Naive thymus-derived CD8-positive, alpha-beta T cell (primary cell): ENCODE measurements around the gene IL2RA. TPM values are rescaled to one million over a fixed set of nuclear protein-coding genes. Genes with fewer than 3 reads are reported as not detected.
A peak's percentile ranks its signal among the peaks of the same experiment; 100 is the strongest.

ENCODE experiments used
- ATAC-seq, 2 donors: fragments of 150-1000 bp; cut with Tn5 transposase in 1 of 2; sonication (Bioruptor Pico), chemical (Tn5 transposase) in 1 of 2; 1 replicate in 1 of 2; 2 replicates in 1 of 2; pipeline ENCODE4 v1.10.0; 2021; ENCODE audit warnings: mild to moderate bottlenecking in 2 of 2, moderate library complexity in 2 of 2
- POLR2A ChIA-PET: fragments of 350-600 bp; sonication (Branson Sonifier 250); formaldehyde crosslinking; loops from one replicate; lab custom pipeline; 2021; ENCODE audit warnings: antibody characterized with exemption; lab: Charles Lee
- DNase-seq, 10 donors: peaks; one replicate each; pipeline versions ENCODE4 v3.0.0 to v3.0.0-alpha.2; 2020 to 2022
- H3K27ac Mint-ChIP-seq, 10 donors: one replicate each; pipeline ENCODE4 v1.8.0; 2020 to 2022; ENCODE audit warnings: mild to moderate bottlenecking in 10 of 10, mixed read lengths in 10 of 10, moderate library complexity in 4 of 10, inconsistent platforms in 1 of 10
- H3K27me3 Mint-ChIP-seq, 5 donors: one replicate each; pipeline ENCODE4 v1.8.0; 2021 to 2022; ENCODE audit warnings: mixed read lengths in 5 of 5
- H3K36me3 Mint-ChIP-seq, 3 donors: one replicate each; pipeline ENCODE4 v1.8.0; 2020 to 2022; ENCODE audit warnings: mixed read lengths in 3 of 3, mild to moderate bottlenecking in 2 of 3, inconsistent platforms in 1 of 3
- H3K4me1 Mint-ChIP-seq, 4 donors: one replicate each; pipeline ENCODE4 v1.8.0; 2021 to 2022; ENCODE audit warnings: mixed read lengths in 4 of 4
- H3K4me3 Mint-ChIP-seq, 10 donors: one replicate each; pipeline ENCODE4 v1.8.0; 2020 to 2022; ENCODE audit warnings: mild to moderate bottlenecking in 10 of 10, mixed read lengths in 10 of 10, moderate library complexity in 6 of 10, inconsistent platforms in 1 of 10
- H3K9me3 Mint-ChIP-seq, 9 donors: one replicate each; pipeline ENCODE4 v1.8.0; 2020 to 2022; ENCODE audit warnings: mixed read lengths in 9 of 9, mild to moderate bottlenecking in 3 of 9, inconsistent platforms in 1 of 9, moderate library complexity in 1 of 9
- polyA plus RNA-seq, 3 donors: library from polyadenylated mRNA; unstranded; fragments of 300-500 nt; fragmentation: Illumina TruSeq; gene quantifications; one replicate each; pipeline ENCODE4 v1.2.3, GENCODE V29; 2021
- total RNA-seq, 8 experiments: library from RNA in 2 of 8; stranded (reverse) in 2 of 8; gene quantifications; one replicate each; pipeline ENCODE4 v1.2.3 and lab custom pipeline; 2021 to 2026

The IL2RA gene
- total and polyA plus RNA-seq, 5 experiments from 2014 or later, result 0.07 to 1.4 (median 0.25) TPM

DNA sequence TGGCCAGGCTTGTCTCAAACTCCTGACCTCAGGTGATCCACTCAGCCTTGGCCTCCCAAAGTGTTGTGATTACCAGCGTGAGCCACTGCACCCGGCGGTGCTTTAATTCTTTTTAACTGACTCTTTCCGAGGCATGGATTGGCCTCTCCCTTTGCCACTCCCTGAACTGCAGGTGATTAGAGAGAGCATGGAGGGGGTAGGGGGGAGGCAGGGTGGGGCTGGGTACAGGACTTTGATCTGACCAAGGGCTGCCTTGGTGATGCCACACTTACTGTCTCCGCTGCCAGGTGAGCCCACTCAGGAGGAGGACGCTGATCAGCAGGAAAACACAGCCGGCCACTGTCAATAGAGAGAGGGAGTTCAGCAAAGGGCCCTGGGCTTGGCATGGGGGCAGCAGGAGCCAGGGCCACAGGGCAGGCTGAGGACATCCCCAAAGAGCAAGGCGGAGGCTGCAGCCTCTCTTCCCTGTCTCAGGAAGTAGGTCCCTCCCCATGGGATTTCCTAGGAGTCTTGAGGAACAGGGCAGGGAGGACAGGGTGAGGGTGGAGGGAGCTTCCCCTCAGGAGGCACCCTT, 44.3 kb downstream of the IL2RA start:
- H3K27me3 Mint-ChIP-seq, result peaks cover 0 to 3% (median 0%) of the 10 kb centered on the region in 5 donors
- no peaks in the 10 kb centered on the region for H3K36me3 Mint-ChIP-seq
- POLR2A ChIA-PET, result interaction anchor here (0.8 to 1.4 kb wide), 2 partner anchors 26 to 33 kb away, joined by 3 to 11 read pairs; no protein-coding TSS in a partner anchor
- H3K4me1 Mint-ChIP-seq, result peaks cover 10 to 16% (median 12%) of the 10 kb centered on the region in 4 donors
- H3K4me3 Mint-ChIP-seq, result no peak overlapping the region
- no peak for ATAC-seq
- no peak for DNase-seq
- peak overlapping the region in 1 of 10 donors; percentile 47 for H3K27ac Mint-ChIP-seq
- no peaks in the 10 kb centered on the region for H3K9me3 Mint-ChIP-seq

DNA sequence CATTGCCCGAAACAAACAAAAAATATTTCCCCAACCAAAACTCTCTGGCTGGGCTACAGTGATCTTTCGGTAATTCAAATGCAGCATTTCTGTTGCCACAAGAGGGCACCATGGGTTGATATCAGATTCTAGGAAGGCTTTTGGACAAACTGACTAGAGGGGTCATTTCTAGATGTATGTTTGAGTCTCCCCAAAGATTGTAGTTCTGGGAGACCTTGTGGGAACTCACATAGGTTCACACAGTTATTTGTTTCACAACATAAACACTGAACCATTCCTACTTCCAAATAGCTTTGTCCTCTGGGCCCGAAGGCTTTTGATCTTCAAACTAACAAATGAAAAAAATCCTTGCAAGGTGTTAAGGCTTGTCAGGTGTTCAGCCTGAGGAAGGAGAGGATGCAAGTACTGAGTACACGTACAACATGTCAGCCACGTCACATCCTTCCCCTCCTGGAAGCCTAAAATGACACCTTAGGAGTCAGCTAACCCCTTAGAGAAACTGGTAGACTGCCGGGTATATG, 47.9 kb downstream of the IL2RA start:
- Mint-ChIP-seq H3K4me1 (peaks cover 7 to 13% (median 12%) of the 10 kb centered on the region in 4 donors), H3K9me3 (no peaks in the 10 kb centered on the region), H3K27ac (peak overlapping the region; percentile 50 to 96 (median 93)), H3K27me3 (no peaks in the 10 kb centered on the region), H3K36me3 (no peaks in the 10 kb centered on the region), H3K4me3 (peak overlapping the region in 5 of 10 donors; percentile 2 to 51 (median 28))
- POLR2A ChIA-PET, result interaction anchor here (1.3 to 2.6 kb wide), 8 partner anchors 23 to 149 kb away, joined by 3 to 23 read pairs (median 6); partner anchors contain the start of gene RBM17
- ATAC-seq, result peak; percentile 98 to 100
- DNase-seq, result peak; percentile 23 to 81 (median 70)

DNA sequence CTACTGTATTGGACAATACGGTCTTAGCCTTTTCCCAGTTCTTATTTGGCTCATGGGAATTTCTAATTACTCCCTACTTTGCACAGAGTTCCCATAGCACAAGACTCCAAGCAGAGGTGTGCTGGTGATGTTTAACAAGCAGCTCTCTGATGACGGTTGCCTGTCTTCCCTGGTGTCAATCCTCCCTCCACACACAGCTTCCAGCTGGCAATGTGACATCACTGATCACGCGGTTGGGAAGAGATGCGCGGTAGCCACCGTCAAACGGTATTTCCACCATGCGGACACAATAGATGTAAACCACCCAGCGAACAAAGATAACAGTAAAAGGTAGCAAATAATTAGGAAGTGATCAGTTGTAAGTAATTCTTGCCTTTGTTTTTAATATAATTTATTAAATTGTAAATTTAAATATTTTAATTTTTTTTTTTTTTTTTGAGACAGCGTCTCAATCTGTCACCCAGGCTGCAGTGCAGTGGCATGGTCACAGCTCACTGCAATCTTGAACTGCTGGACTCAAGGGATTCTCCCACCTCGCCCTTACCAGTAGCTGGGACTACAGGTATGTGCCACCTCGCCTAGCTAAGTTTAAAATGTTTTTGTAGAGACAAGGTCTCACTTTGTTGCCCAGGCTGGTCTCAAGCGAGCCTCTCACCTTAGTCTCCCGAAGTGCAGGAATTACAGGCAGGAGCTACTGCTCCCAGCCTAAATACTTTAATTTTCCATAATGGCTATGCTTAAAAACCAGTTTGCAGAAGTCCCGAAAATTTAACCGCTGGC, 48.6 kb downstream of the IL2RA start:
- H3K36me3 Mint-ChIP-seq, result no peaks in the 10 kb centered on the region
- POLR2A ChIA-PET, result interaction anchor here (0.8 to 2.6 kb wide), 10 partner anchors 24 to 150 kb away, joined by 3 to 23 read pairs (median 4); partner anchors contain the start of gene RBM17

DNA sequence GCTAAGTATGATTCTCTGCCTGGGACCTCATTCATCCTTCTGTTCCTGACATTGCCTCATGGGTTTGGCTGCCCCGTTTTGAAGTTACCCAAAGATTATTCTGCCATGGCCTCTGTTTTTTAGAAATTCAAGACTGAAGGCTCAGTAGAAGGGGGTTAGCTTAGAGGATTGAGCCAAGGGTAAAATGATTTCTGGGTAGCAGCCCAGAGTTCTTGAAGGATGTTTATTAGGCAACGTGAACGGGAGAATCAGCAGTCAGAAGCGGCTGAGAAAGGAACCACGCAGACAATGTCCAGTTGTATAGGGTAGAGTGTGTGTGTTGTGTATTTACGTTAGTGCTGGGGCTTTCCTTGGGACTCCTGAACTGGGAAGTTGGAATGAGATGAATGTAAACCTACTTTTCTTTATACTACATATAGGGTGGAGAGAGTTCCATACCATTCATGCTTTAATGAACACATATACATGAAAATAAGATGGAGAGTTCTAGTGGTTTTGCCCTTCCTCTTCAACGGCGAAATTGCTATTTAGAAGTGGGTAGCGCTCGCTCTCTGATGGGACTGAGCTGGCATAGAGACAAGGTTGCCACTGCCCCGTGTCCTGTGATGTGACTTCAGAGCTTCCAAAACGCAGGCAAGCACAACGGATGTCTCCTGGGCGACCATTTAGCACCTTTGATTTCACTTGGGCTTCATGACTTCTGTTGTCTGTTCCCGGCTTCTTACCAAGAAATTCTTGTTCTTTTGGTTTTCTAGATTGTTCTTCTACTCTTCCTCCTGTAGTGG, 49.9 kb downstream of the IL2RA start:
- POLR2A ChIA-PET, result interaction anchor here (0.5 to 1.2 kb wide), 2 partner anchors 72 to 390 kb away, joined by 3 to 4 read pairs; no protein-coding TSS in a partner anchor
- Mint-ChIP-seq H3K27ac (peak overlapping the region in 1 of 10 donors; percentile 26), H3K9me3 (peaks cover 0 to 4% (median 0%) of the 10 kb centered on the region in 9 donors), H3K27me3 (peaks cover 0 to 3% (median under 1%) of the 10 kb centered on the region in 5 donors), H3K4me3 (no peak overlapping the region), H3K4me1 (peaks cover 4 to 13% (median 12%) of the 10 kb centered on the region in 4 donors), H3K36me3 (peaks cover 0 to 10% (median 0%) of the 10 kb centered on the region in 3 donors)
- ATAC-seq (no peak), DNase-seq (no peak)

More for the DNA sequence above, 48.6 kb downstream of the IL2RA start:
- Mint-ChIP-seq H3K4me1 (peaks cover 4 to 13% (median 12%) of the 10 kb centered on the region in 4 donors), H3K9me3 (peaks cover 0 to 2% (median 0%) of the 10 kb centered on the region in 9 donors), H3K27ac (peak overlapping the region in 9 of 10 donors; percentile 24 to 96 (median 93)), H3K27me3 (peaks cover 0 to 2% (median 0%) of the 10 kb centered on the region in 5 donors), H3K4me3 (peak overlapping the region in 1 of 10 donors; percentile 42)
- DNase-seq (no peak), ATAC-seq (no peak)

DNA sequence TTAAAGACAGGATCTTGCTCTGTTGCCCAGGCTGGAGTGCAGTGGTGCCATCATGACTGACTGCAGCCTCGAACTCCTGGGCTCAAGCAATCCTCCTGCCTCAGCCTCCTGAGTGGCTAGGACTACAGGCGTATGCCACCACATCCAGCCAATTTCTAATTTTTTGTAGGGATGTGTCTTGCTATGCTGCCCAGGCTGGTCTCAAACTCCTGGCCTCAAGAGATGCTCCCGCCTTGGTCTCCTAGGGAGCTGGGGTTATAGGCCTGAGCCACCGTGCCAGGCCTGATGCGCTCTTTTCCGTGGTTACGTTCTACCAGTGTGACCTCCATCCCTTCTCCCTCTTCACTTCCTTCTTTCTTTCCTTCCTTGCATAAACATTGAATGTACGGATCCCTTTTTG, 50.6 kb downstream of the IL2RA start:
- H3K27ac Mint-ChIP-seq, result peak overlapping the region in 2 of 10 donors; percentile 29 to 41
- ATAC-seq (no peak), DNase-seq (no peak)
- POLR2A ChIA-PET, result no interaction called here
- H3K9me3 Mint-ChIP-seq, result peaks cover 0 to 12% (median 2%) of the 10 kb centered on the region in 9 donors
- peaks cover 0 to 17% (median 0%) of the 10 kb centered on the region in 3 donors for H3K36me3 Mint-ChIP-seq
- H3K27me3 Mint-ChIP-seq, result peaks cover 0 to 8% (median 3%) of the 10 kb centered on the region in 5 donors
- H3K4me1 Mint-ChIP-seq, result peaks cover 4 to 13% (median 12%) of the 10 kb centered on the region in 4 donors
- H3K4me3 Mint-ChIP-seq, result no peak overlapping the region

DNA sequence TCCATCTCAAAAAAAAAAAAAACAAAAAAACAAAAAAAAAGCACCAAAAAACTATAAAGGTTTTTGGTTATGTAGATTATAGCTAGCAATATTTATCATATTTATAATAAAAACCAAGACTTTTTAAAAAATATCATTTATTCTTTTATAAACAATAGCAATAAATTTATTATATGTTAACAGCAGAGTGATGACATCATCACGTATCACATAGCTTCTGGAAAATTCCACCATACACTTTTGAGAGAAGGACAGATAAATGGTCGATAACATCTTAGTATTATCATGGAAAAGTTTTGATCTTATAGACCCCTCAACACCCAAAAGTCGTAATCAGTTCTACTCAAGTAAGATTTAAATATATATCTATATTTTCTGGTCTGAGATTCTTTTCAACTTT, 51.6 kb downstream of the IL2RA start:
- DNase-seq, result no peak
- Mint-ChIP-seq H3K27ac (no peak overlapping the region), H3K36me3 (peaks cover 0 to 17% (median 0%) of the 10 kb centered on the region in 3 donors), H3K9me3 (peaks cover 0 to 13% (median 2%) of the 10 kb centered on the region in 9 donors), H3K4me1 (peaks cover 4 to 13% (median 12%) of the 10 kb centered on the region in 4 donors), H3K27me3 (peaks cover 0 to 15% (median 3%) of the 10 kb centered on the region in 5 donors), H3K4me3 (no peak overlapping the region)
- POLR2A ChIA-PET, result no interaction called here
- no peak for ATAC-seq

DNA sequence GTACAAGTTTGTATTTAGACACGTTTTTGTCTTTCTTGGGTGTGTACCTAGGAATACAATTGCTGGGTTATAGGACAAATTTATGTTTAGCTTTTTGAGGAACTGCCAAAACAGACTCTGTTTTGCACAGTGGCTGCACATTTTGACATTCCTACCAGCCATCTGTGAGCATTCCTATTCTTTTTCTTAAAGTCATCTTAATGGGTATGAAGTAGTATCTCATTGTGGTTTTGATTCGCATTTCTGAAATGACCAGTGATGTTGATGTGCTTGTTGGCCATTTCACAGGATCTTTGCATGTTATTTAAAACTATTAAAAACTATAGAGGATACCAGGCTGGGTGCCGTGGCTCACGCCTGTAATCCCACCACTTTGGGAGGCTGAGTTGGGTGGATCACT, 52.2 kb downstream of the IL2RA start:
- DNase-seq (no peak), ATAC-seq (no peak)
- Mint-ChIP-seq H3K4me3 (no peak overlapping the region), H3K9me3 (peaks cover 0 to 13% (median 2%) of the 10 kb centered on the region in 9 donors), H3K4me1 (peaks cover 4 to 12% (median 11%) of the 10 kb centered on the region in 4 donors), H3K36me3 (peaks cover 0 to 17% (median 0%) of the 10 kb centered on the region in 3 donors), H3K27ac (no peak overlapping the region), H3K27me3 (peaks cover 0 to 15% (median 3%) of the 10 kb centered on the region in 5 donors)
- POLR2A ChIA-PET, result no interaction called here

DNA sequence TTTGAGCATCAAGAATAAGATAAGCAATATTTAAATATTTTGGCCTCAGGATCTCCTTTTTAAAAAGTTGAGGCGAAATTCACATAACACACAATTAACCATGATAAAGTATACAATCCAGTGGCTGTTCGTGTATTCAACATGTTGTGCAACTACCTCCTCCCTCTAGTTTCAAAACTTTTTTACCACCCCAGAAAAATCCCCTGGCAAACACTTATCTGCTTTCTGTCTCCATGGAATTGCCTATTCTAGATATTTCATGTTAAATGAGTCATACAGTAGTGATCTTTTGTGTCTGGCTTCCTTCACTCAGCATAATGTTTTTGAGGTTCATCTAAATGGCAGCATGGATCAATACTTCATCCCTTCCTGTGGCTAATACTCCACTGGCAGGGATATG, 53.0 kb downstream of the IL2RA start:
- ATAC-seq (no peak), DNase-seq (no peak)
- H3K27ac Mint-ChIP-seq, result no peak overlapping the region
- H3K4me3 Mint-ChIP-seq, result no peak overlapping the region
- peaks cover 0 to 15% (median 3%) of the 10 kb centered on the region in 5 donors for H3K27me3 Mint-ChIP-seq
- H3K4me1 Mint-ChIP-seq, result peaks cover 0 to 4% (median 3%) of the 10 kb centered on the region in 4 donors
- peaks cover 0 to 17% (median 0%) of the 10 kb centered on the region in 3 donors for H3K36me3 Mint-ChIP-seq
- peaks cover 0 to 13% (median 2%) of the 10 kb centered on the region in 9 donors for H3K9me3 Mint-ChIP-seq
- POLR2A ChIA-PET, result no interaction called here

DNA sequence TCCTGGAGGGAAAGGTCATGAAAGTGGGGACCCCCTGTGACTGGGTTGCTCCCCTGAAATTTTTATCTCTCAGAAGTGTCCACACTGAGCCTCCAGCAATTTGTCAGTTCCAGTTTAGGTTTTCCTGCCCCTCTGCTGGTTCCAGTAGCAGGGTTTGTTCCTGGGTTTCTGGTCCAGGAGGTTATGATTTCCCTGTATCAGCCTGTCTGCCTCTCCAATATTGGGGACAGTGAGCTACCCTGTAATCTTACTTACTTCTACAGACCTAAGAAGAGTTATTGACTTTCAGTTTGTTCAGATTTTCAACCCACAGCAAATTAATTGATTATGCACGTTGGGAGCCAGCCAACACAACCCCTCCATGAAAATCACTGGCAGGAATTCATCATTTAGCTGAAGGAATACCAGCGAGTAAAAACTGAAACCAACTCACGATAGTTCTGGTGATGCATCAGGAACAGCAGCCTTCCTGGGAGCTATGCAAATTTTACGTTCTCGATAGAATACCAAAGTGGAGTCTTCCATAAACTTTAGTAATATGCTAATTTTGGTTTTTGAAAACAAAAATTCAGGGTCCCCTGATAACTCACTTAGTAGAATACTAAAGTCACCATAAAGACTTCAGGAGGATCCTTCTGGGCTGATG, 53.5 kb downstream of the IL2RA start:
- Mint-ChIP-seq H3K4me3 (no peak overlapping the region), H3K9me3 (peaks cover 0 to 13% (median 2%) of the 10 kb centered on the region in 9 donors), H3K36me3 (peaks cover 0 to 17% (median 0%) of the 10 kb centered on the region in 3 donors), H3K4me1 (peaks cover 0 to 1% (median 0%) of the 10 kb centered on the region in 4 donors), H3K27me3 (peaks cover 0 to 15% (median 3%) of the 10 kb centered on the region in 5 donors), H3K27ac (no peak overlapping the region)
- no peak for ATAC-seq
- POLR2A ChIA-PET, result no interaction called here
- DNase-seq, result no peak

DNA sequence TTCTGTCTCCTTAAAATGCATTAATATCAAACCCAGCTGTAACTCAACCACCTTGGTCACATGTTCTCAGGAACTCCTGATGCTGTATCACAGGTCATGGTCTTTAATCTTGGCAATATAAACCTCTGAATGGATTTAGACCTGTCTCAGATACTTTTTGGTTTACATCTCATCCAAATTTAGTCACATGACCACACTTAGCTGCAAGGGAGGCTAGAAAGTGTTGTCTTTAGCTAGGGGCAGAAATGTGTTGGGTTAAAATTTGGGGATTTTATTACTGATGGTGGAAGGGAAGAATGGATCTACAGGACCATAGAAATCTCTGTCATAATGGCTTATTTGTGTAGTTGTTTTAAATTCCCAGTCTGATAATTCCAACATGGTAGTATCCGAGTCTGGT, 55.2 kb downstream of the IL2RA start:
- H3K4me3 Mint-ChIP-seq, result no peak overlapping the region
- H3K4me1 Mint-ChIP-seq, result peaks cover 0 to 2% (median 1%) of the 10 kb centered on the region in 4 donors
- peaks cover 0 to 13% (median 2%) of the 10 kb centered on the region in 9 donors for H3K9me3 Mint-ChIP-seq
- ATAC-seq (no peak), DNase-seq (no peak)
- H3K27me3 Mint-ChIP-seq, result peaks cover 0 to 15% (median 3%) of the 10 kb centered on the region in 5 donors
- H3K27ac Mint-ChIP-seq, result peak overlapping the region in 1 of 10 donors; percentile 36
- POLR2A ChIA-PET, result no interaction called here
- H3K36me3 Mint-ChIP-seq, result peaks cover 0 to 17% (median 0%) of the 10 kb centered on the region in 3 donors

DNA sequence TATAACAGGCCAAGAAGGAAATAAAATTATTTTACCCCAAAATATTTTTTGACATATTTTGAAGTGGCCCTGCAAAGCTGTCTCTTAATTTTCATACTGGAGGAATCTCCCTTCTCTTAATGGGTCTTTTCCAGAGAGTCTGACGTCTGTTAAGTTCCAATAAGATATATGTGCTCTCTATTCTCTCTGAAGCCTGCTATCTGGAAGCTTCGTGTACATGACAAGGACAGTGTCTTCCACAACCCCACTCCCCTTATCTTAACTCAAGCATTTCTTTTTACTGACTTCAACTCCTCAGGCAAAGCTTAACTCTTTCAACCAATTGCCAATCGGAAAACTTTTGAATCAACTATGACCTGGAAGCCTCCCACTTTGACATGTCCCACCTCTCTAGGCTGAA, 55.6 kb downstream of the IL2RA start:
- peaks cover 0 to 17% (median 0%) of the 10 kb centered on the region in 3 donors for H3K36me3 Mint-ChIP-seq
- H3K4me3 Mint-ChIP-seq, result no peak overlapping the region
- H3K27ac Mint-ChIP-seq, result peak overlapping the region in 1 of 10 donors; percentile 36
- no peak for ATAC-seq
- H3K27me3 Mint-ChIP-seq, result peaks cover 0 to 15% (median 3%) of the 10 kb centered on the region in 5 donors
- no peak for DNase-seq
- H3K4me1 Mint-ChIP-seq, result peaks cover 0 to 4% (median 2%) of the 10 kb centered on the region in 4 donors
- H3K9me3 Mint-ChIP-seq, result peaks cover 0 to 13% (median 2%) of the 10 kb centered on the region in 9 donors
- POLR2A ChIA-PET, result no interaction called here
